D341Med (cell line): ENCODE results near the gene GPR132.

Experiments used
- DNase-seq: peaks from one replicate; pipeline ENCODE4 v3.0.0; 2012; ENCODE audit warnings: low spot score

GPR132 gene

DNA sequence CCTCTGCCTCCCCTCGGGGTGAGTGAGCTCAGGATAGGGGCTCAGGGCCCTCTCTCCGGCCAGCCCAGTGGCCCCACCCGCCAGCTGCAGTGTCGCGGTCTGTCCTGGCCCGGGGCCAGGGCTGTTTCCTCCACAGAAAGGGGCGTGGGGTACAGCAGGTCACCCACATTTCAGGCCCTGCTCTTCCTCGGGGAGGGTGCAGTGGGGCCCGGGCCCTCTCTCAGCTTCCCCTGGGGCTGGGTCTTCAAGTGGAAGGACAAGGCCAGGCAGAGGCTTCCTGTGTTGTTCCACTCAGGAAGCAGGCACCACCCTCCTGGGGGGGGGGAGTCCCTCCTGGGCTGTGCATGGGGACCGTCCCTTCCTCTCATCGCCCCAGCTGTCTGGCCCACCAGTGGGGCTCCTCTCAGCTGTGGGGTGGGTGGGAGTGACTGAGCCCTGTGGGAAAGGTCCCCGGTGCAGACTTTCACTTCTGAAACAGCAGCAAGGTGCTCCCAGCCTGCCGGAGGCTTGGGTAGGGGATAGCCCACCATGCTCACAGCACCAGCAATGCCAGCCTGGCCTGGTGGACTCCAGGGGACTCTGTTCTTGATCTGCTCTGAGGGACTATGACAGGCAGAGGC, 3.7 kb downstream of the GPR132 start:
- no peak for DNase-seq

DNA sequence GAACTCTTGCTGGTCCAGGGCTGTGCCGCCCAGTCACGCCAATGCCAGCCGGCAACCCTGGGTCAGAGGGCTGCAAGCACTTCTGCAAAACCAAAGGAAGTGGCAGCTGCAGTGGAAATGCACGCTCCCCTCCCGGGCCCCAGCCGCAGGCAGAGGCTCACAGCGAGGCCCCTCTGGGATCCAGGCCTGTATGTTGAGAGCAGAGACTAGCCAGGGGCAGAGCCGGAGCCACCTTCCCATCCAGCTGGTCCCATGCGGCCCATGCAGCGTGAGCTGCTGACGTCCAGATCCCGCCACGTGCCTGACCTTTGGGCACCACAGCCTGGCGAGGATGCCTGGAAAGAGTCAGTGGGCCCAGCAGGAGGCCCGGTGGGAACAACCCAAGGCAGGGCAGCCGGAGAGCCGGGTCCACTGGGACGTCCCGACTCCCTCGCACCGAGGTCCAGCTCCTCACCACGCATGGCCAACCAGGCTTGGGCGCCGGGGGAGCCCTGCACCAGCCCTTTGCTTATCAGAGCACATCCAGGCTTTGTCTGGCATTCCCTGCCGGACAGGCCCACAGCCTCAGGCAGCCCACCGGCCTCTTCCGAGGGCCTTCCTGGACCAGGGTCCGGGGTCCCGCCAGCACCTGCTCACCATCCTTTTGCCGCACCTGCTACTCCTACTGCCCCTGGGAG, 4.3 kb downstream of the GPR132 start:
- no peak for DNase-seq

GRCh38 chr14:105059925-105060565, 5.2 kb downstream of the GPR132 start:
- peak; percentile 27 for DNase-seq

GRCh38 chr14:105059035-105059924, 6.0 kb downstream of the GPR132 start:
- DNase-seq = peak; percentile 44

DNA sequence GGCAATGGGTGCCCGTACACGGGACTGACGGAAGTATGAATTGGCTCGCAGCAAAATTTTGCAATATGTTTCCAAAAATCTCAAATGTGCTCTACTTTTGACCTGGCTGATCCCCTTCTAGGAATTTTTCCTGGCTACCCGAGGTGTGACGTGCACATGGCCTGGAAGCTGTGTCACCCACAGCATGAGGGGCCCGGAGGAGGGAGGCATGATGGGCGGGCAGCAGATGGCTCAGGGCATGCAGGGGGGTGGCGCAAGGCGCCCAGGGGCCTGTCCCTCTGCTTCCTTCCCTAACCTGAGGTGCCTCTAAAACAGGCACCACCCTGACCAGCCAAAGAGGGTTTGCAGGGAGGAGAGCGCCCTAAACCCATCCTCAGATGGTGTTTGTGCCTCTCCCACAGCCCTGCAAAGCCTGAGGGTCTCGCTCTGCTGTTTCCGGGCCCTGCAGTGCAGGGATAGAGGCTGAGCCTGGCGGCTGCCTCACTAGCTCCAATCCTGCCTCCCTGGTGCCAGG, 6.7 kb downstream of the GPR132 start:
- peak; percentile 27 for DNase-seq

GRCh38 chr14:105056303-105056831, 8.9 kb downstream of the GPR132 start:
- peak; percentile 29 for DNase-seq

- no peak for DNase-seq
Observed at GRCh38 chr14:105055736-105056302, 9.4 kb downstream of the GPR132 start.

DNA sequence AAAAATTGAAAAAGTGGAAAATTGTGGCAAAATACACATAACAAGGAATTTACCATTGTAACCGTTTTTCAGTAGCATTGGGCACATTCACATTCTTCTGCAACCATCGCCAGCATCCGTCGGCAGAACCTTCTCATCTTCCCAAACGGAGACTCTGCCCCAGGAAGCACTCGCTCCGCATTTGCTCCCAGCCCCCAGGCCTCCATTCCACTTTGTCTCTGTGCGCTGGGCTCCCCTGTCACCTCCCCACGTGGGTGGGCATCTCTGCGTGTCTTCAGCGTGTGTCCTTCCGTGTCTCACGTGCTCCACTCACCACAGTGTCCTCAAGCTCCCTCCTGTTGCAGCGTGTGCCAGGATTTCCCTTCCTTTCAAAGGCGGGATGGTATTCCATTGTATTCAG, 9.9 kb downstream of the GPR132 start:
- DNase-seq = peak; percentile 24

DNA sequence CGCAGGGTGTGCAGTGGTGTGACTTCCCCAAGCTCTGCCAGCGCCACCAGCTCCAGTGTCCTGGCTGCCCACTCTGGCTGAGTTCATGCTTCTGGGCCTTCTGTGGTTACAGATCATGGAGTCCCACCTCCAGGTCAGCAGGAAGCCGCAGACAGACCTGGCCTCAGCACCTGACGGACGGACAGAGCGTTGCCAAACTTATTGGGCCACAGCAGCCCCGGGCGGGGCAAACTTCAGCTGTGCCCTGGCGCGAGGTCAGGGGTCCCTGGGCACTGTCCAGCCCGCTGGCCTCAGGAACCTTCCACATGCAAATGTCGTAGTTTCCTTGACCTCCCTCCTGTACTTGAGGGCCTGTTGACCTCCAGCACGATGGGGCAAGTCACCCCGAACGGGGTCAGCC, 11.2 kb downstream of the GPR132 start:
- peak; percentile 47 for DNase-seq

- peak; percentile 71 for DNase-seq
Observed at GRCh38 chr14:105053421-105053820, 11.8 kb downstream of the GPR132 start.

DNA sequence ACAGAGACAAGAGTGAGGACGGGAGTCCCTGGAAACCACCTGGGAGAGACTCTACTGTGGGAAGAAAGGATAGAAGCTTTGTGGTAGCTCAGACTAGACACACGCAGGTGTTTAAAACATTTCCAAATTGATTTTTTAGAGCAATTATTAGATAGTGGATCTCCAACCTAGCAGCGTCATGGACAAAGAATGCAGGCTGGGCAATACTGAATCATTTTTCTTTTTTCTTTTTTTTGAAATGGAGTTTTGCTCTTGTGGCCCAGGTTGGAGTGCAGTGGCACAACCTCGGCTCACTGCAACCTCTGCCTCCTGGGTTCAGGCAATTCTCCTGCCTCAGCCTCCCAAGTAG, 13.1 kb downstream of the GPR132 start:
- no peak for DNase-seq

DNA sequence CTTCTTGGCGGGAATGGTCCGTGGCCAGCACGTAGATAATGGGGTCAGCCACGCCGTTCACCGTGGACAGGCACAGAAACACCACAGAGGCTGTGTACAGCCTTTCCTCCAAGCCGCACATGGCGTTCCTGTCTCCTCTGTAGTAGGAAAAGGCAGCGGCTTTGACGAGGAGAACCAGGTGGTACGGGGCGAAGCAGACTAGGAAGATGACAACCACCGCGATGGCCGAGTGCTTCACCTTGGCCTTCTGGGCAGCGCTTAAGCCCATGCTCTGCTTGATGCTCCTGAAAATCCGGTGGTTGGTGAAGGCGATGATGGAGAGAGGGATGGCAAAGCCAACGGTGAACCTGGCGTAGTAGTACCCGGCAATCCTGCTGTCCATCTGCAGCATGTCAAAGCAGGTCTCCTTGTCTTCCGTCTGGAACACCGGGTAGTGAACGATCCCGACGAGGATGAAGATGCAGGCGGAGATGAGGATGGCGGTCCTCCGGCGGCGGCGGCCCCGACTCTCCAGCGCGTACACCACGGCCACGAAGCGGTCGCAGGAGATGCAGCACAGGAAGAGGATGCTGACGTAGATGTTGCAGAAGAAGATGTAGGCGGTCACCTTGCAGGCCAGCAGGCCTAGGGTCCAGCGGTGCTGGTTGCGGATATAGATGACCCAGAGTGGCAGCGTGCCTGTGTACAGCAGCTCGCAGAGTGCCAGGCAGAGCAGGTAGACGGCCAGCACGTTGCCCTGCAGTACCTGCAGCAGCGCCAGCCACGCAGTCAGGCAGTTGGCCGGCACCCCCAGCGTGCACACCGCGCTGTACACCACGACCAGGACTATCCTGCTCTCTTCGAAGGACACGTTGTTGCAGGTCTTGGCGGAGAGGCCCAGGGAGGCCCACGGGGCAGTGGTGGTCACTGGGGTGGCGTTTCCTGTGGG, 13.8 kb downstream of the GPR132 start:
- no peak for DNase-seq

DNA sequence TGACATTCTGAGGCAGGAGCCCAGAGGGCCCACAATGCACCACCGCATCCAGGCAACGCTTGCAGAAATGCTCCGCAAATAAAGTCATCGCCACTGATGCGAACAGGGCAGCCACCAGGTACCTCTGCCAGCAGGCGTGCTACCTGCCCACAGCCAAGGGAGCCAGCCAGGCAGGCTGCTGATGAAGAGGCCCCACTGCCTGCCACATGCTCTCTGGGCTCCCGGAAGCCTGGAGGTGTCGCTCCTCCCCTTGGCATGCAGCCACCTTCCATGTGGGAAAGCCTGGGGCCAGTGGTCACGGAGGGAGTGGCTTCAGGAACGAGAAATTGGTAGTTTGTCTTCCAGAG, 14.7 kb downstream of the GPR132 start:
- DNase-seq = no peak

DNA sequence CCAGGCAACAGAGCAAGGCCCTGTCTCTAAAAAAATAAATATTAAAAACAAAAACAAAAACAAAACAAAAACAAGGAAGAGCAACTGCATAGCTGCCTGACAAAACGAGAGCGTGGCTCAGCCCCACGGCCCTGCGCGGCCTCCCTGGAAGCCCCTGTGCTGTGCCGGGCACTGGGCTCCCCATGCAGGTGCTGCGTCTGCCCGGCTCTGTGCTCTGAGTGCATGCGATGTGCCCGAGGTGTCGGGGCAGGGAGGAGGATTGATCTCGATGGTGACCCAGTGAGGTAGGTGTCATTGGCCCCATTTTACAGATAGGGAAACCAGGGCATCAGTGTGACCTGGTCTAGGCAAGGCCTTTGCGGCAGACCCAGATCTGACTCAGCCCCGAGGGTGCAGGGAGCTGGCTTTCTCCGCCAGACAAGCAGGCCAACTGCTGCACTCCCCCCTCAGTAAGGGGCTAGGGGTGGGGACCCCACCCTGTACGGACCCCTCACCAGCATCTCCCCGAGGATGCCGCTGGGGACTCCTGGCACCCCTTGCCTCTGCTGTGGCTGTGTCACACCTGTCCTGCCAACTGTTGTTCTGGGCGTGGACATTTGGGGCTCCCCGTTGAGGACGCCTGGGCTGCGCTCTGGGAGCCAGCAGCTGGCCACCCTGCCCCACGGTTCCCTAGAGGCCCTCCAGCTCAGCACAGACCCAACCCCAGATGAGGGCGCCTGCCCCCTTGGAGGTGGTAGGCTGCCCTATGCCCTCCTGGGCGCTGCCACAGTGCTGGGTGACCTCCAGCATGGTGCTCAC, 15.3 kb downstream of the GPR132 start:
- DNase-seq = no peak

DNA sequence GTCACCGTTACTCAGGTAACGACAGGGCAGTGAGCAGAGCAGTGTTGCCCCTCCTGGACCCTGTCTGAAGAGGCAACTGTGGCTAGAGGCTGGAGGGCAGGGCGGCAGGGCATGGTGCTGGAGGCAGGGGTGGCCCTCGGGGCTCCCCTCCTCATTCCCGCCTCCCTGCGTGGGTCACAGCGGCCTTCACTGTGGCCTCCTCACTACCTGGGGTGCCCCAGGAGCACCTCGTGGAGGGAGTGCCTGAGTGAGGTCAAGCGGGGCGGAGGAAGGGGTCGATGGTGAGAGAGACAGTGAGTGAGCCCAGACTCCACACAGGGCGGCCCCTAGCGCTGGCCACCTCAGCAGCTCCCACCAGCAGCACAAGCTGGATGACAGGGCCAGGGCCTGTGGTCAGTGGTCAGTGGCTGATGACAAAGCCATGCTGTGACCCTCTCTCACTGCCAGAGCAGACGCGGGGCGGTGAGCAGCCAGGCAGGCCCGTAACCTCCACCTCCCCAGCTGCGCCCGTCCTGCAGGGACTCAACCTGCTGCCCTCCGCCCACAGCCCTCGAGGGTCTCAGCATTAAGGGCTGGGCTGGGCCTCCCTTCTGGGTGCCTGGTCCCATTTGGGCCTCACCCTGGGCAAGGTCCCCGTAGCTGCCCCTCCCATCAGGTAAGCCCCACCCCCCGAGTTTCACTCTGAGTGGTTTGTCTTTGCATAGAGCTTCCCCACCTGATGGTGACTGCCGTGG, 17.8 kb downstream of the GPR132 start:
- no peak for DNase-seq

- DNase-seq = no peak
Observed at GRCh38 chr14:105046891-105047282, 18.3 kb downstream of the GPR132 start.

DNA sequence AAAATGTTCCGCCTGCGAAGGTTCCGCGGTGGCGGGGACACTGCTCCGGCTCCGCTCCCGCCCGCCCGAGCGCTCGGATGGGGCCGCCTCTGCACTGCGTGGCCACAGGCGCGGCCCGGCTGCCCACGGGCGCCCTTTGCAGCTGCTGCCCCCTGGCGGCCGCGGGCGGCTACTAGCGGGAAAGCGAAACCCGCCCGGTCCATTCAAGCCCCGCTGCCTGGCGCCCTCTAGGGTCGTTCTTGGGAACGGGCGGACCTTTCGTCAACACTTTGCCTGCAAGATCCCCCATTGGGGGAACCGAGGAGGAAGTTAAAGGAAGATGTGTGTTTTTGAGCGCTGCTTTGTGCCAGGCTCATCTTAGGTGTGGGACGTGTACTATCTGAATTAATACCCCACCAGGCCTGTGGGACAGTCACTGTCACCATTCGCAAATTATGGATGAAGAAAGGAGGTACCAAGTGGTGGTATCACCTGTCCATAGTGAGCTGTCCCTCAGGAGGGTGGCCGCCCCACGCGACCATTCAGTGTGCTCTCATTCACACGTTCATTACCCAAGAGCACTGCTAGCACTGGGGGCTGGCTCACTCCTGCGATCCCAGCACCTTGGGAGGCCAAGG, 19.4 kb downstream of the GPR132 start:
- DNase-seq = peak; percentile 95

GRCh38 chr14:105043641-105044040, 21.6 kb downstream of the GPR132 start:
- DNase-seq = no peak

DNA sequence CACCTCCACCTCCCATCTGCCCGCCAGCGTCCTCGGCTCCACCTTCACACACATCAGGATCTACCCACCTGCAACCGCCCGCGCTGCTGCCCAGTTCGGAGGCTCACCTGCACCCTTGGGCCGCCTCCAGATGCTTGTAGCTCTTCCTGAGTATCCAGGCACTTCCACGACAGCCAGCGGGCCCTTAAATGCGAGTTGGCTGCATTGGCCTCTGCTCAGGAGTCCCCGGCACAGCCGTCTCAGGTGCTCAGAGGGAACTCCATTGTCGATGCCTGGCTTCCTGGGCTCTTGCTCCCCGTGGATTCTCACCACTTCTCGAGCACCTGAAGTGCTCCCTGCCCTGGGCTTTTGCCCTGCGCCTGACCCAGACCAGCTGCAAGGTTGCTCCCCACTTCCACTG, 22.4 kb downstream of the GPR132 start:
- DNase-seq = no peak
